NCI-H2081 treated with DMSO at 0.1 percent for 48 hours (cell line): ENCODE data around the gene SLC30A1.
"Not testable (repeated sequence)": the region's sequence is repeated elsewhere in the genome, so short reads cannot be mapped to it uniquely, and the experiment has no call there.

ENCODE experiments used
- DNase-seq: peaks from one replicate; lab custom pipeline; 2025; lab: John Stamatoyannopoulos, UW

Gene SLC30A1

GRCh38 chr1:211583011-211583992 is 4.3 kb upstream of the SLC30A1 start:
- no peak for DNase-seq

- DNase-seq = no peak
These were observed 2.6 kb upstream of the SLC30A1 start for GRCh38 chr1:211581526-211581925.

GRCh38 chr1:211580303-211580687 is 1.3 kb upstream of the SLC30A1 start:
- DNase-seq = no peak

GRCh38 chr1:211579440-211580302 is 710 bp upstream of the SLC30A1 start:
- DNase-seq = no peak

- DNase-seq = no peak
These were observed 932 bp downstream of the SLC30A1 start for GRCh38 chr1:211577819-211578639.

GRCh38 chr1:211577277-211577818 is 1.6 kb downstream of the SLC30A1 start:
- DNase-seq = no peak

GRCh38 chr1:211576717-211577116 is 2.2 kb downstream of the SLC30A1 start:
- no peak for DNase-seq

GRCh38 chr1:211574705-211575104 is 4.3 kb downstream of the SLC30A1 start:
- DNase-seq = no peak

- no peak for DNase-seq
These were observed 7.0 kb downstream of the SLC30A1 start for GRCh38 chr1:211571998-211572397.

GRCh38 chr1:211570378-211570777 is 8.6 kb downstream of the SLC30A1 start:
- DNase-seq = not testable (repeated sequence)

GRCh38 chr1:211566431-211567025 is 12.4 kb downstream of the SLC30A1 start:
- no peak for DNase-seq

- no peak for DNase-seq
These were observed 14.9 kb downstream of the SLC30A1 start for GRCh38 chr1:211564084-211564483.

- no peak for DNase-seq
These were observed 19.5 kb downstream of the SLC30A1 start for GRCh38 chr1:211559222-211560010.

- DNase-seq = no peak
These were observed 20.9 kb downstream of the SLC30A1 start for GRCh38 chr1:211557894-211558625.

- no peak for DNase-seq
These were observed 25.4 kb downstream of the SLC30A1 start for GRCh38 chr1:211553549-211553948.

GRCh38 chr1:211551638-211552460 is 27.1 kb downstream of the SLC30A1 start:
- DNase-seq = no peak

GRCh38 chr1:211549092-211549711 is 29.8 kb downstream of the SLC30A1 start:
- DNase-seq = no peak
